Colonic mucosa (tissue), 4 donors: ENCODE results near the gene STRBP. TPM values are rescaled to one million over a fixed set of nuclear protein-coding genes. Genes with fewer than 3 reads are reported as not detected.
"Not testable (repeated sequence)": the region's sequence is repeated elsewhere in the genome, so short reads cannot be mapped to it uniquely, and the experiment has no call there.

ENCODE experiments used
- DNase-seq: peaks from one replicate; pipeline ENCODE4 v3.0.0-alpha.2; 2020
- H3K27ac ChIP-seq: fragments of 200-600 bp; one replicate; pipeline ENCODE4 v1.8.0; 2021
- H3K27me3 ChIP-seq: fragments of 200-600 bp; one replicate; pipeline ENCODE4 v1.8.0; 2021
- H3K36me3 ChIP-seq: fragments of 200-600 bp; one replicate; pipeline ENCODE4 v1.8.0; 2021
- H3K4me1 ChIP-seq: fragments of 200-600 bp; one replicate; pipeline ENCODE4 v1.8.0; 2021; ENCODE audit warnings: mild to moderate bottlenecking
- H3K4me3 ChIP-seq: fragments of 200-600 bp; one replicate; pipeline ENCODE4 v1.8.0; 2021
- H3K9ac ChIP-seq, 2 donors: one replicate each; pipeline ENCODE4 v1.7.0; 2013; ENCODE audit warnings: control low read depth in 2 of 2, low read depth in 2 of 2, low read length in 2 of 2
- H3K9me3 ChIP-seq: fragments of 200-600 bp; one replicate; pipeline ENCODE4 v1.8.0; 2021
- CTCF ChIP-seq: fragments of 200-600 bp; IDR thresholded peaks from one replicate; pipeline ENCODE4 v1.8.0; 2022; ENCODE audit warnings: antibody characterized with exemption, mild to moderate bottlenecking
- intact Hi-C: fragments of 100-400 bp; cut with DNase I; formaldehyde crosslinking; loops from one replicate; pipeline ENCODE4 v1.14.1; 2022
- total RNA-seq, 2 donors: library from RNA; stranded (reverse); fragmentation: NEBNext Ultra II Directional in 1 of 2; extraction: Animal tissue kit (Norgen Biotek cat#: 25700) in 1 of 2; gene quantifications; one replicate each; pipeline ENCODE4 v1.2.1, GENCODE V29; 2021
- donor health status: healthy.
- donor health status: DM: no; HTN: no; CAD: no.
- donor health status: DM: no; HTN: no; CAD: no.

Gene STRBP
- total RNA-seq, 2 donors from 2014 or later, result 37.5 to 53.5 TPM

DNA sequence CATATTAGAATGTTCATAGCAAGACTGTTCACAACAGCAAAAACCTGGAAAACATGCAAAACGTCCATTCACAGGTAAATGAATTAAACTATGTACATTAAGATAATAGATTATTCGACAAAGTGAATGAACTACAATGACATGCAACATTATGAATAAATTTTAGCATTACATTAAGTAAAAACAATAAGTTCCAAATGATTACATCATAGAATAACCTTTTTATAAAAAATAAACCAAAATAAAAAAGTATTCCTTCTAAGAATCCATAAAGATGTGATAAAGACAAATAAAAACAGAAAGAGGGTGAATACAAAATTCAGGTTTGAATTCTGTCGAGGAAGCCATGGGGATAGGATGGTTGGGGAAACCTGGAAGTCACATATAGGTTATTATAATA is 57.3 kb downstream of the STRBP start:
- no peak for DNase-seq
- Histone ChIP-seq H3K27me3 (no peaks in the 10 kb centered on the region), H3K4me3 (no peak overlapping the region), H3K9ac (no peak overlapping the region), H3K4me1 (no peaks in the 10 kb centered on the region), H3K9me3 (no peaks in the 10 kb centered on the region), H3K27ac (no peak overlapping the region), H3K36me3 (no peaks in the 10 kb centered on the region)
- no peak for TF ChIP-seq CTCF
- intact Hi-C loops, result no loop called here

DNA sequence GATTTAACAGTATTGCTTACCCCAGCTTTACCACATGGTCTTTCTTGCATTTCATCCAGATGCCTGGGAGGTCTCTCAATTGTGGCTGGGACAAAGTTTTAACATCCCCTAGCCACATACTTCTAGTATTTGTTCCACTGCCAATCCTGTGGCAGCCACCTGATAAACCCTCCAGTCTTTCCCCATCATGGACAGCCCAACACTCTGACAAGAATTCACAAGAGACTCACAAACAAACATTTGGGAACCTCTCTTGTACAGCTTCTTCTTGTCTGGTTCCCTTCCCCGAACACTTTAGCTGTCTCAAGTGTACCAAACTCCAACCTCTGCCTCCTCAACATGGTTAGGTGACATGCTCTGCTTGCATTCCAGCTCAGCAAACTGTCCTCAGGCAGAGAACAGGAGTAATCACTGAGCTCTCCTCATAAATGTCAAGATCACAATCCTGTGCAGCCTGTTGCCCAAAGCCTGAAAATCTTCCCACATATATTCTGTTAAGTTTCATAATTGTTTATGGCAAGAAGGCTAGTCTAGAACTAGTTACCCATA is 59.7 kb downstream of the STRBP start:
- H3K27ac ChIP-seq, result no peak overlapping the region
- TF ChIP-seq CTCF, result no peak
- intact Hi-C loops, result no loop called here
- H3K36me3 ChIP-seq, result no peaks in the 10 kb centered on the region
- H3K9ac ChIP-seq, result no peak overlapping the region
- DNase-seq, result no peak
- no peaks in the 10 kb centered on the region for H3K4me1 ChIP-seq
- H3K4me3 ChIP-seq, result no peak overlapping the region
- H3K27me3 ChIP-seq, result no peaks in the 10 kb centered on the region
- no peaks in the 10 kb centered on the region for H3K9me3 ChIP-seq

- Histone ChIP-seq H3K4me1 (no peaks in the 10 kb centered on the region), H3K9ac (no peak overlapping the region), H3K9me3 (no peaks in the 10 kb centered on the region), H3K27me3 (no peaks in the 10 kb centered on the region), H3K4me3 (no peak overlapping the region), H3K27ac (no peak overlapping the region), H3K36me3 (no peaks in the 10 kb centered on the region)
- no peak for TF ChIP-seq CTCF
- intact Hi-C loops, result no loop called here
- DNase-seq, result no peak
Measured at GRCh38 chr9:123206065-123206464, 62.3 kb downstream of the STRBP start.

DNA sequence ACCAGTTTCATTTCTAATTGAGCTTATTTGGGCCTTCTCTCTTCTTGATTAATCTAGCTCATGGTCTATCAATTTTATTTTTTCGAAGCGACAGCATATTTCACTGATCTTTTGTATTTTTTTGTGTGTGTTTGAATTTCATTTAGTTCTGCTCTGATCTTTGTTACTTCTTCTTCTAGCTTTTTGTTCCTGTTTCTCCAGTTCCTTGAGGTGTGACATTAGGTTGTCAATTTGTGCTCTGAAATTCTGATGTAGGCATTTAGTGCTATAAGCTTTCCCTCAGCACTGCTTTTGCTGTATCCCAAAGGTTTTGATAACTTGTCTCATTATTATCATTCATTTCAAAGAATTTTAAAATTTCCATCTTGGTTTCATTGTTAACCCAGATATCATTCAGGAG is 67.3 kb downstream of the STRBP start:
- no peak for DNase-seq
- Histone ChIP-seq H3K4me3 (no peak overlapping the region), H3K27ac (no peak overlapping the region), H3K9me3 (no peaks in the 10 kb centered on the region), H3K36me3 (no peaks in the 10 kb centered on the region), H3K9ac (no peak overlapping the region), H3K27me3 (no peaks in the 10 kb centered on the region), H3K4me1 (no peaks in the 10 kb centered on the region)
- TF ChIP-seq CTCF, result no peak
- intact Hi-C loops, result no loop called here

GRCh38 chr9:123200469-123200868 is 67.9 kb downstream of the STRBP start:
- H3K9ac ChIP-seq, H3K4me1 ChIP-seq, H3K9me3 ChIP-seq, H3K27me3 ChIP-seq, H3K4me3 ChIP-seq, H3K27ac ChIP-seq, DNase-seq, H3K36me3 ChIP-seq, intact Hi-C loops: not testable (repeated sequence)

DNA sequence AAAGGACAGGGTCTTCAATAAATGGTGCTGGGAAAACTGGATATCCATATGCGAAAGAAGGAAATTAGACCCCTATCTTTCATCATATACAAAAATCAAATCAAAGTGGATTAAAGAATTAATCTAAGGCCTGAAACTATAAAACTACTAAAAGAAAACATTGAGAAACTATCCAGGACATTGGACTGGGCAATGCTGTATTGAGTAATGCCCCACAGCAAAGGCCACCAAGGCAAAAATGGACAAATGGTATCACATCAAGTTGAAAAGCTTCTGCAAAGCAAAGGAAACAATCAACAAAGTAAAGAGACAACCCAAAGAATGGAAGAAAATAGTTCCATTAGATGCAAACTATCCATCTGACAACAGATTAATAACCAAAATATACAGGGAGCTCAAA is 72.3 kb downstream of the STRBP start:
- no peaks in the 10 kb centered on the region for H3K27me3 ChIP-seq
- intact Hi-C loops, result no loop called here
- no peaks in the 10 kb centered on the region for H3K4me1 ChIP-seq
- H3K27ac ChIP-seq, result no peak overlapping the region
- H3K4me3 ChIP-seq, result no peak overlapping the region
- no peaks in the 10 kb centered on the region for H3K36me3 ChIP-seq
- no peaks in the 10 kb centered on the region for H3K9me3 ChIP-seq
- no peak for DNase-seq
- H3K9ac ChIP-seq, result no peak overlapping the region
- TF ChIP-seq CTCF, result no peak
